ENCODE measurements around the gene ATP2C2. TPM values are rescaled to one million over a fixed set of nuclear protein-coding genes. Genes with fewer than 3 reads are reported as not detected.

ATP2C2 gene
- total RNA-seq, 1 experiment from 2014 or later: 4.0 TPM

DNA sequence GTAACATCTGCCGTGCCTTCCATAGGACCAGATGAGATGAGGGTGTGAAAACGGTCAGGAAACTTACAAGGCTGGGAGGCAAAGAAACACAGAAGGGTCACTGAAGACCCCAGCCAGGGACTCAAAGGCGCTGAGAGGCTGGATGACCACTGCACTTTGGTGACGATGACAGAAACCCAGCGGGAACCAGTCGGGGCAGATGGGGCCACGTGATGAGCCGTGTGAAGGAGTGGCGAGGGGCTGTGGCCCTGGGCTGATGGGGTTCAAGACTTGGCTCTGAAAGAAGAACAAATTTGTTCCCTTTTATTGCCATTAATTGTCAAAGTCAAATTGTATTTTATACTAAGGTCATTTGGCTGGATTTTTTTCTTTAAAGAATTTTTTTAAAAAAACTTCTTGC, 28.6 kb upstream of the ATP2C2 start:
- Mint-ChIP-seq H3K36me3 (ENCODE audit: insufficient read depth in 1 of 3, low read depth in 3 of 3) (no peaks in the 10 kb centered on the region; a peak in 2 of 7 replicates), H3K27me3 (ENCODE audit: low read depth) (peaks cover 2% of the 10 kb centered on the region)
- no peaks in the 10 kb centered on the region for H3K9me3 ChIP-seq (ENCODE audit: control insufficient read depth, low read depth, low read length)

More for the DNA sequence above, 28.6 kb upstream of the ATP2C2 start:
- Histone ChIP-seq H3K23me2 (ENCODE audit: insufficient read length, low read depth, low read length, poor library complexity, severe bottlenecking) (no peaks in the 10 kb centered on the region), H3K4ac (ENCODE audit: low read depth, low read length) (no peak overlapping the region), H3K4me1 (ENCODE audit: insufficient read depth, low read length) (no peaks in the 10 kb centered on the region), H4K91ac (ENCODE audit: insufficient read length, low read depth, low read length) (no peak overlapping the region), H2BK15ac (ENCODE audit: low read depth, low read length) (no peak overlapping the region), H4K20me1 (ENCODE audit: control insufficient read depth, insufficient read depth, insufficient read length) (no peaks in the 10 kb centered on the region), H2BK12ac (ENCODE audit: insufficient read length, low read depth, low read length) (no peak overlapping the region), H2AK5ac (ENCODE audit: insufficient read length, low read length) (no peak overlapping the region), H3K56ac (ENCODE audit: insufficient read length, low read depth, low read length) (no peak overlapping the region), H2AFZ (ENCODE audit: low read length) (no peak overlapping the region), H3K79me2 (ENCODE audit: insufficient read depth, low read length) (no peaks in the 10 kb centered on the region), H2BK5ac (ENCODE audit: insufficient read length, low read length) (no peak overlapping the region), H4K8ac (replicated peaks; ENCODE audit: insufficient read length, low read depth, low read length) (no peak overlapping the region), H3K4me2 (ENCODE audit: insufficient read depth, insufficient read length, low read length) (no peak overlapping the region), H3K18ac (ENCODE audit: insufficient read length, low read depth, low read length) (no peak overlapping the region), H3T11ph (ENCODE audit: low read length) (no peak overlapping the region), H3K9ac (ENCODE audit: extremely low read depth, insufficient read length, low read length) (no peak overlapping the region), H3K27me3 (ENCODE audit: insufficient read depth, low read length) (no peaks in the 10 kb centered on the region), H3K23ac (ENCODE audit: insufficient read length, low read depth, low read length) (no peak overlapping the region), H2BK20ac (ENCODE audit: low read depth, low read length, poor library complexity, severe bottlenecking) (no peak overlapping the region), H3K27ac (ENCODE audit: insufficient read length, low read depth, low read length) (no peak overlapping the region), H4K5ac (ENCODE audit: insufficient read length, low read depth, low read length) (no peak overlapping the region), H3K79me1 (ENCODE audit: insufficient read depth, low read depth, low read length, poor library complexity, severe bottlenecking) (no peaks in the 10 kb centered on the region), H3K14ac (ENCODE audit: insufficient read depth, low read length) (no peak overlapping the region), H2BK120ac (ENCODE audit: low read depth, low read length, poor library complexity, severe bottlenecking) (no peak overlapping the region)
- peaks cover 6 to 8% of the 10 kb centered on the region in 2 experiments; a peak in 3 of 5 replicates for H3K9me3 Mint-ChIP-seq
- H3K4me1 Mint-ChIP-seq: peaks cover 0 to 3% of the 10 kb centered on the region in 2 experiments; a peak in 1 of 4 replicates
- H3K27ac Mint-ChIP-seq: no peak overlapping the region
- H3K4me3 Mint-ChIP-seq: no peak overlapping the region
- DNase-seq: no peak
- WGBS (ENCODE audit: extremely low coverage, insufficient read length, low lambda C conversion rate): no CpG with 5 or more reads among the region's 9 CpGs
- TF ChIP-seq CTCF (conservative IDR thresholded peaks at IDR 0.05): no peak

Measured in H9 (cell line).